Prostate gland (tissue), 2 donors: ENCODE data around the gene SCFD2.

ENCODE experiments used
- POLR2A ChIP-seq: fragments of 450-650 bp; IDR thresholded peaks from one replicate; pipeline ENCODE4 v1.6.1; 2016; ENCODE audit warnings: antibody characterized with exemption, mild to moderate bottlenecking
- POLR2AphosphoS5 ChIP-seq: sonication (generic); formaldehyde crosslinking; IDR thresholded peaks from one replicate; pipeline ENCODE4 v1.6.1; 2017; ENCODE audit warnings: antibody characterized with exemption
- TF ChIP-seq, protein P1 (sequence below), 4 experiments: fragments of 200-600 bp in 2 of 4; fragments of 450-650 bp in 2 of 4; sonication (generic) in 2 of 4; IDR thresholded peaks; 1 replicate in 3 of 4; 2 replicates in 1 of 4; pipeline ENCODE4 v1.5.1; 2016 to 2019; ENCODE audit warnings: antibody characterized with exemption in 4 of 4, mild to moderate bottlenecking in 2 of 4, moderate library complexity in 2 of 4

DNA sequence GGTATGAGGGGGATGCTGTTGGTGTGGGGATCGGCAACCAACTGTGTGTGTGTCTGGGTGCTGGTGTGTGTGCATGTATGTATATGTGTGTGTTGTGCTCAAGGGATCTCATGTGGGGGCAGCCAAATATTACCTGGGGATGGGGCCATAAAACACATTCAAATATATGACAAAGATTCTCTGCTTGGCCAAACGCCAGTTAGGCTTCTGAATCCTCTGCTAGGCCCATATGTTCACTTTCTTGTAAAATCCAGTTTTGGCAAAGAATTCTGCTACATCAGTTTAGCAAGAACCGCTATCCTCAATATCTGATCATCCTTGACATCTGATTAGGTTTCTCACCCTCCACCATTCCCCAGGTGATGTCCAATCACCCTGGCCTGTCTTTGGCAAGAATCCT lies 397.2 kb downstream of the SCFD2 start:
- TF ChIP-seq POLR2A (no peak), POLR2AphosphoS5 (no peak)
- TF ChIP-seq, protein P1, sequence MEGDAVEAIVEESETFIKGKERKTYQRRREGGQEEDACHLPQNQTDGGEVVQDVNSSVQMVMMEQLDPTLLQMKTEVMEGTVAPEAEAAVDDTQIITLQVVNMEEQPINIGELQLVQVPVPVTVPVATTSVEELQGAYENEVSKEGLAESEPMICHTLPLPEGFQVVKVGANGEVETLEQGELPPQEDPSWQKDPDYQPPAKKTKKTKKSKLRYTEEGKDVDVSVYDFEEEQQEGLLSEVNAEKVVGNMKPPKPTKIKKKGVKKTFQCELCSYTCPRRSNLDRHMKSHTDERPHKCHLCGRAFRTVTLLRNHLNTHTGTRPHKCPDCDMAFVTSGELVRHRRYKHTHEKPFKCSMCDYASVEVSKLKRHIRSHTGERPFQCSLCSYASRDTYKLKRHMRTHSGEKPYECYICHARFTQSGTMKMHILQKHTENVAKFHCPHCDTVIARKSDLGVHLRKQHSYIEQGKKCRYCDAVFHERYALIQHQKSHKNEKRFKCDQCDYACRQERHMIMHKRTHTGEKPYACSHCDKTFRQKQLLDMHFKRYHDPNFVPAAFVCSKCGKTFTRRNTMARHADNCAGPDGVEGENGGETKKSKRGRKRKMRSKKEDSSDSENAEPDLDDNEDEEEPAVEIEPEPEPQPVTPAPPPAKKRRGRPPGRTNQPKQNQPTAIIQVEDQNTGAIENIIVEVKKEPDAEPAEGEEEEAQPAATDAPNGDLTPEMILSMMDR (IDR thresholded peaks at IDR 0.05): no peak
